Ectodermal cell (in vitro differentiated cells): ENCODE data around the gene ZNF358. TPM values are rescaled to one million over a fixed set of nuclear protein-coding genes. Genes with fewer than 3 reads are reported as not detected.
A peak's percentile ranks its signal among the peaks of the same experiment; 100 is the strongest.

ENCODE experiments used
- H3K27ac ChIP-seq: 2 replicates; pipeline ENCODE4 v1.7.0; 2013; ENCODE audit warnings: mild to moderate bottlenecking, low read depth, low read length; ENCODE audit not compliant: insufficient read depth, poor library complexity, severe bottlenecking
- H3K27me3 ChIP-seq: 2 replicates; pipeline ENCODE4 v1.7.0; 2013; ENCODE audit warnings: mild to moderate bottlenecking, low read length; ENCODE audit not compliant: insufficient read depth, control insufficient read depth, poor library complexity, severe bottlenecking
- H3K36me3 ChIP-seq: one replicate; pipeline ENCODE4 v1.7.0; 2013; ENCODE audit warnings: low read length; ENCODE audit not compliant: control insufficient read depth, insufficient read depth
- H3K4me1 ChIP-seq: one replicate; pipeline ENCODE4 v1.7.0; 2013; ENCODE audit warnings: low read length; ENCODE audit not compliant: control insufficient read depth, insufficient read depth
- H3K4me3 ChIP-seq: 2 replicates; pipeline ENCODE4 v1.7.0; 2013; ENCODE audit warnings: low read depth, low read length, control low read depth; ENCODE audit not compliant: insufficient read depth
- H3K9me3 ChIP-seq: 2 replicates; pipeline ENCODE4 v1.7.0; 2013; ENCODE audit warnings: mild to moderate bottlenecking, low read length, moderate library complexity; ENCODE audit not compliant: control insufficient read depth
- WGBS, 2 experiments: methylation state at CpG; one replicate each; pipeline ENCODE4 v1.1.7; 2013; ENCODE audit warnings: missing lambda C conversion rate in 2 of 2; 5-methylcytosine and 5-hydroxymethylcytosine counted together
- polyA plus RNA-seq, 4 experiments: library from polyadenylated mRNA; stranded (reverse); fragments of 50-300 nt; gene quantifications; one replicate each; pipeline ENCODE4 v1.2.3, GENCODE V29; 2013

ZNF358 gene
- 65.4 TPM for polyA plus RNA-seq (2013, experiment 1 of 4)
- 78.9 TPM for polyA plus RNA-seq (2013, experiment 2 of 4)
- 63.0 TPM for polyA plus RNA-seq (2013, experiment 3 of 4)
- 66.9 TPM for polyA plus RNA-seq (2013, experiment 4 of 4)

DNA sequence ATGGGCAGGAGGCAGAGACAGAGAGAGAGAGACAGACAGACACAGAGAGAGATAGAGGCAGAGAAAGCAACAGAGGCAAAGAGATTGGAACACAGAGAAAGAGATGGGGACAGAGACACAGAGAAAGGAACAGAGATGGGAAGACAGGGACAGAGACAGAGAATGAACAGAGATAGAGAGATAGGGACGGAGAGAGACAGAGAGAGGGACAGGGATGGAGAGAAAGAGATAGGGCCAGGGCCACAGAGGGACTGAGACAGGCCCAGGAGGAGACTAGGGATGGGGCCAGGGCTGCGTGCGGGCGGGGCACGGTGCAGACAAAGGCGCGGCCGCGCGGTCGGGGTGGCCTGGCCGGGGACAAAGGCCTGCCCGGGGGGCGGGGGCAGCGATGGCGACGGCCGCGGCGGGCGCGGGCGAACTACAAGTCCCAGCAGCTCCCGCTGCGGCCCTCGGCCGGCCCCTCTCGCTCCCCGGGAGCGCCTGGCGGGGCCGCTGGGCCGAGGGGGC is at the start of gene ZNF358:
Gene ZNF358, plus strand, starts transcription at position 459 of the 507 bp plus-strand sequence. CDS start 3,140 bp downstream, outside the sequence.
- H3K4me1 ChIP-seq: peaks cover 16% of the 10 kb centered on the region
- WGBS, 2 experiments: 2% methylated on average over 33 of the region's 33 CpGs
- H3K27ac ChIP-seq: peak within 1 kb of the TSS; percentile 59

GRCh38 chr19:7467009-7467989 is 48.6 kb upstream of the ZNF358 start:
- Histone ChIP-seq H3K4me3 (no peak overlapping the region), H3K36me3 (peaks cover 8% of the 10 kb centered on the region), H3K9me3 (no peaks in the 10 kb centered on the region), H3K27ac (no peak overlapping the region), H3K27me3 (no peaks in the 10 kb centered on the region), H3K4me1 (no peaks in the 10 kb centered on the region)
- WGBS, 2 experiments: 96 to 97% methylated on average over 86 of the region's 86 CpGs

More for the DNA sequence above, at the start of gene ZNF358:
- H3K9me3 ChIP-seq: no peaks in the 10 kb centered on the region
- no peaks in the 10 kb centered on the region for H3K27me3 ChIP-seq
- H3K4me3 ChIP-seq: peak within 1 kb of the TSS; percentile 85
- H3K36me3 ChIP-seq: no peaks in the 10 kb centered on the region

DNA sequence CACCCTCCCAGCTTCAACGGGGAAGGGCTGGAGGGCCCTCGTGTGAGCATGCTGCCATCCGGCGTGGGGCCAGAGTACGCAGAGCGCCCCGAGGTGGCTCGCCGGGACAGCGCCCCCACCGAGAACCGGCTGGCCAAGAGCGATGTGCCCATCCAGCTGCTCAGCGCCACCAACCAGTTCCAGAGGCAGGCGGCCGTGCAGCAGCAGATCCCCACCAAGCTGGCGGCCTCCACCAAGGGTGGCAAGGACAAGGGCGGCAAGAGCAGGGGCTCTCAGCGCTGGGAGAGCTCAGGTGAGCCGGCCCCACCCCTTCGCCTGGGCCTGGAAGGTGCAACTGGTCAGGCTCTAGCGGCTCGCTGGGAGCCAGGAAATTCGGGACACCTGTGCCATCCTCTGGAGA is 47.1 kb upstream of the ZNF358 start:
- no peaks in the 10 kb centered on the region for H3K27me3 ChIP-seq
- 92% methylated on average over 24 of the region's 24 CpGs for WGBS, 2 experiments
- no peak overlapping the region for H3K27ac ChIP-seq
- H3K36me3 ChIP-seq: peaks cover 3% of the 10 kb centered on the region
- no peaks in the 10 kb centered on the region for H3K4me1 ChIP-seq
- no peak overlapping the region for H3K4me3 ChIP-seq
- no peaks in the 10 kb centered on the region for H3K9me3 ChIP-seq

- no peaks in the 10 kb centered on the region for H3K27me3 ChIP-seq
- no peaks in the 10 kb centered on the region for H3K4me1 ChIP-seq
- H3K9me3 ChIP-seq: no peaks in the 10 kb centered on the region
- H3K4me3 ChIP-seq: no peak overlapping the region
- peaks cover 3% of the 10 kb centered on the region for H3K36me3 ChIP-seq
- H3K27ac ChIP-seq: no peak overlapping the region
- WGBS, 2 experiments: 94 to 96% methylated on average over 31 of the region's 31 CpGs
Measured at GRCh38 chr19:7469669-7470285, 46.1 kb upstream of the ZNF358 start.

GRCh38 chr19:7470540-7471305 is 45.2 kb upstream of the ZNF358 start:
- H3K9me3 ChIP-seq: no peaks in the 10 kb centered on the region
- H3K4me3 ChIP-seq: no peak overlapping the region
- WGBS, 2 experiments: 96% methylated on average over 31 of the region's 31 CpGs
- peaks cover 3% of the 10 kb centered on the region for H3K36me3 ChIP-seq
- no peak overlapping the region for H3K27ac ChIP-seq
- H3K4me1 ChIP-seq: no peaks in the 10 kb centered on the region
- H3K27me3 ChIP-seq: no peaks in the 10 kb centered on the region

GRCh38 chr19:7471696-7472615 is 43.9 kb upstream of the ZNF358 start:
- 91 to 92% methylated on average over 42 of the region's 42 CpGs for WGBS, 2 experiments

GRCh38 chr19:7475665-7476064 is 40.2 kb upstream of the ZNF358 start:
- Histone ChIP-seq H3K4me1 (no peaks in the 10 kb centered on the region), H3K9me3 (no peaks in the 10 kb centered on the region), H3K27ac (no peak overlapping the region), H3K36me3 (no peaks in the 10 kb centered on the region), H3K4me3 (no peak overlapping the region), H3K27me3 (no peaks in the 10 kb centered on the region)
- 93 to 96% methylated on average over 6 of the region's 6 CpGs for WGBS, 2 experiments

More at GRCh38 chr19:7471696-7472615, 43.9 kb upstream of the ZNF358 start:
- H3K36me3 ChIP-seq: peaks cover 3% of the 10 kb centered on the region
- no peak overlapping the region for H3K27ac ChIP-seq
- H3K9me3 ChIP-seq: no peaks in the 10 kb centered on the region
- H3K27me3 ChIP-seq: no peaks in the 10 kb centered on the region
- no peaks in the 10 kb centered on the region for H3K4me1 ChIP-seq
- no peak overlapping the region for H3K4me3 ChIP-seq

DNA sequence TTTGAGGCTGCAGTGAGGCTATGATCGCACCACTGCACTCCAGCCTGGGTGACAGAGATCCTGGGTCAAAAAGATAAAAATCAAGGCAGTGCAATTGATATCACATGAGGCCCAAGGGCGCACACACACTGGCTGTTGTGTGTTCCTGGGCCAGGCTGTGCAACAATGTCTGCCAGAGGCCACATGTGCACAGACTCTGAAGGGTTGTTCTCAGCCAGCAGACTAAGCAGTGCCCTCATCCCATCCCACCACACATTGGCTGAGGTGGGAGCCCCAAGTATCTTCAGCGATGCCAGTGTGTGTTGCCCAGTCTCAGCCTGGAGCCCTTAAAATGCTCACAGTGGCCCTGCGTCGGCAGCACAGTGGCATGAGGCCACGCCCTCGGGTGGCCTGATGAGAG is 39.7 kb upstream of the ZNF358 start:
- H3K4me3 ChIP-seq: no peak overlapping the region
- WGBS, 2 experiments: 93% methylated on average over 7 of the region's 7 CpGs
- H3K9me3 ChIP-seq: no peaks in the 10 kb centered on the region
- no peaks in the 10 kb centered on the region for H3K36me3 ChIP-seq
- H3K27me3 ChIP-seq: no peaks in the 10 kb centered on the region
- H3K27ac ChIP-seq: no peak overlapping the region
- H3K4me1 ChIP-seq: no peaks in the 10 kb centered on the region
